Adipocyte (in vitro differentiated cells): ENCODE data around the gene BRD2.
A peak's percentile ranks its signal among the peaks of the same experiment; 100 is the strongest.

Source experiments
- DNase-seq: peaks from one replicate; pipeline ENCODE4 v3.0.0-alpha.2; 2015; ENCODE audit warnings: low read depth
- H3K27me3 ChIP-seq: replicated peaks from 2 replicates; pipeline ENCODE4 v1.7.0; 2013; ENCODE audit warnings: mild to moderate bottlenecking, low read length, moderate library complexity; ENCODE audit not compliant: control insufficient read depth, insufficient read depth
- H3K36me3 ChIP-seq: 2 replicates; pipeline ENCODE4 v1.7.0; 2013; ENCODE audit warnings: low read length, mild to moderate bottlenecking, moderate library complexity; ENCODE audit not compliant: control insufficient read depth, insufficient read depth, severe bottlenecking
- H3K4me1 ChIP-seq: 2 replicates; pipeline ENCODE4 v1.7.0; 2013; ENCODE audit warnings: mild to moderate bottlenecking, low read length, moderate library complexity; ENCODE audit not compliant: control insufficient read depth, insufficient read depth
- H3K4me3 ChIP-seq: 2 replicates; pipeline ENCODE4 v1.7.0; 2013; ENCODE audit warnings: mild to moderate bottlenecking, low read length, moderate library complexity
- H3K9ac ChIP-seq: 2 replicates; pipeline ENCODE4 v1.7.0; 2013; ENCODE audit warnings: mild to moderate bottlenecking, low read length, moderate library complexity
- H3K9me3 ChIP-seq: 2 replicates; pipeline ENCODE4 v1.7.0; 2013; ENCODE audit warnings: mild to moderate bottlenecking, low read length, moderate library complexity; ENCODE audit not compliant: control insufficient read depth

Gene BRD2

DNA sequence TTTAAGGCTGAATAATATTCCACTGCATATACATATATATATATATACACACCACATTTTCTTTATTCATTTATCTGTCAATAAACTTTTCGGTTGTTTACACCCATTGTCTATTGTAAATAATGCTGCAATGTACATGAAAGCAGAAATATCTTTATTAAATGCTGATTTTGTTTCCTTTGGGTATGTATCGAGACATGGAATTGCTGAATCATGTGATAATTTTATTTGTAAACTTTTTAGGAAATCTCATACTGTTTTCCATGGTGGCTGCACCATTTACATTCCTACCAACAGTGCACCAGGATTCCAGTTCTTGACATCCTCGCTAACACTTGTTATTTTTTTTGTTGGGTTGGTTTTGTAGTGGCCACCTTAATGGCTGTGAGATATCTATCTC lies 55.1 kb downstream of the BRD2 start:
- H3K27me3 ChIP-seq, result no peaks in the 10 kb centered on the region
- no peaks in the 10 kb centered on the region for H3K9me3 ChIP-seq
- H3K4me1 ChIP-seq, result peaks cover 8% of the 10 kb centered on the region
- no peak overlapping the region for H3K4me3 ChIP-seq
- DNase-seq, result no peak
- no peaks in the 10 kb centered on the region for H3K36me3 ChIP-seq
- H3K9ac ChIP-seq, result no peak overlapping the region

DNA sequence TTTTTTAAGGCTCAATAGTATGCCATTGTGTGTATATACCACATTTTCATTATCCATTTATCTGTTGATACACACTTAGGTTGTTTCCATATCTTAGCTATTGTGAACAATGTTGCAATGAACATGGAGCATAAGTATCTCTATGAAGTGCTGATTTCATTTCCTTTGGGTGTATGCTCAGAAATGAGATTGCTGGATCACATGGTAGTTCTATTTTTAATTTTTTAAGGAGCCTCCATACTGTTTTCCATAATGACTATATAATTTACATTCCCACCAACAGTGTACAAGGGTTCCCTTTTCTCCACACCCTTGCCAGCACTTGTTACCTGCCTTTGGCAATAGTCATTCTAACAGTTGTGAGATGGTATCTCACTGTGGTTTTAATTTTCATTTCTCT lies 56.1 kb downstream of the BRD2 start:
- H3K27me3 ChIP-seq, result no peaks in the 10 kb centered on the region
- H3K9me3 ChIP-seq, result no peaks in the 10 kb centered on the region
- no peaks in the 10 kb centered on the region for H3K36me3 ChIP-seq
- no peak overlapping the region for H3K9ac ChIP-seq
- DNase-seq, result no peak
- peaks cover under 1% of the 10 kb centered on the region for H3K4me1 ChIP-seq
- no peak overlapping the region for H3K4me3 ChIP-seq

DNA sequence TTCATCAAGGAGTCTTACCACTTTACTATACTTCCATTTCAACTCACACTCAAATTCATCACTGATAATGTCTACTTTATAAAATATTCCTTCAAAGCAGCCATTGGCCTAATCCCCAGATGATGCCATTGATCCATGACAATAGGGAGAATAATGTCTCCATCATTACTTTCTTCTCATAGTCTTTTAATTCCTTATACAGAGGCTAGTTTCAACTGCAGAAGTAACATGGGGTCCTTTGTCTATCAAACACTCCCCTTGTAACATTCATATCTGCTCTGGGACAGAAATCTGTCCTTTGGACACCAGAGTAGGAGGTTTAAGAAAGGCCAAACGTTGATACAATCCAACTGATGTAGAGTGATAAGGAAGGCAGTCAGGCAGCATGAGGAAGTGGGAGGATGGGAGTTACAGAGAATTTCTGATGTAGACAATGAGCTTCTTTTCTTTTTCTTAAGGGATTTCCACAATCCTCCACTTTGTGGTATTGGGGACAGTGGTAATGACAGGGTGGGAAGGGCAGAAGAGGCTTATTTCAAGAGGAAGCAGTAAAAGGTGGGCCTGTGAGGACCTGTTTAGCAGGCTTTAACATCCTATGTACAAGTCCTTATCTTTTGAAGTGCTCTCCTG lies 59.9 kb downstream of the BRD2 start:
- DNase-seq, result no peak
- H3K4me3 ChIP-seq, result no peak overlapping the region
- no peaks in the 10 kb centered on the region for H3K4me1 ChIP-seq
- H3K9ac ChIP-seq, result no peak overlapping the region
- H3K27me3 ChIP-seq, result no peaks in the 10 kb centered on the region
- H3K36me3 ChIP-seq, result no peaks in the 10 kb centered on the region
- H3K9me3 ChIP-seq, result no peaks in the 10 kb centered on the region

DNA sequence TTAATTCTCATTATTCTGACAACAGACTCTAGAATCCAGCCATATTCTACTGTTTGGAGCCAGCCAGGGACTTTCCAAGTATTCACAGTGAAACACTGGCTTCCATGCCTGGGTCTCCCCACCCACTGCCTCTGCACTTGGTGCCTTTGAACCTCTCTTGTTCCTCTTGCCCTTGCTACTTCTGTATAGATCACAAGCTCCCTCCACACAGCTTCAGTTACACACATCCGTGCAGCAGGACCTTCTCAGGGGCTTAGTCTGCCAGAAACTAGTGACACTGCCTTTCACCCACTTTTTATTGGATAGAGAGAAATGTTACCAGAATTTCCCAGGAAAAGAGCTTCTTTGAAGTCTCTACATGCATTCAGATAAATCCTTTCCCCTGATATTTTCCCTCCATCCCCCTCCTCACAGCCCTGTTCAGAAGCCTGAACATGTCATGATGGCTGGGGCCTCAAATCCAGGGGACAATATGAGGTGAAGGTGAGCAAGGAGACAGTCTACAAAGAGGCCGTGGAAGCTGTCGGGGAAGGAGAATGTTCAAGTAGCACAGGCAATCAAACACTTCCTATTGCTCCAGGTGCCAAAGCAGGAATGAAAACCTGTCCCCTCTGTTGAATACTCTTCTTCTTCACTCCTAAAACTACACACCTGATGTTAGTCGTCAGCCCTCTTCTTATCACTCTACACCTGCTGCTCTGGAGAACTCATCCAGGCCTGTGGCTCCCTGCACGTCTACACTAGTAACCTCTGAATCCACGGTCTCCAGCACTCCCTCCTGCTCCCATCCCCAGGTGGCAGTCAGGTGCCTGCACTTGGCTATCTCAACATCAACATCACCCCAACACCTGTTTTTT lies 61.2 kb downstream of the BRD2 start:
- peaks cover under 1% of the 10 kb centered on the region for H3K9me3 ChIP-seq
- DNase-seq, result peak; percentile 7
- H3K4me3 ChIP-seq, result no peak overlapping the region
- H3K27me3 ChIP-seq, result no peaks in the 10 kb centered on the region
- H3K9ac ChIP-seq, result no peak overlapping the region
- no peaks in the 10 kb centered on the region for H3K36me3 ChIP-seq
- H3K4me1 ChIP-seq, result no peaks in the 10 kb centered on the region

DNA sequence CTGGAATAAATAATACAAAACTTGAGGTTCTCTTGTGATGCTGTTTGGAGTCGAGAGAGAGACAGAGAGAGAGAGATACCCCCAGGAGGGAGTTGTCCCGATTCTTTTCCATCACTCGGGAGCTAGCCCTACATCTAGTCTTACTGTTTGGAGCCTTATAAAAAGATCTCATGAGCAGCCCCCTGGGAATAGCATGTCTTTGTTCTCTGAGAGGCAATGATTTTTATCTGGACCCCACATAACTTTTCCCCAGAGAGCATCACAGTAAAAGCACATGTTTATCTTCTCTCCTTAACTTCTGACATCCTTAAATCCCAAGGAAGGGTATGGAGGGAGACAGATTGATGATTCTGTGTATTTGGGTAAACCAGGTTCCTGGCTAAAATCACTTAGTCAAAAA lies 61.9 kb downstream of the BRD2 start:
- DNase-seq, result no peak
- H3K9me3 ChIP-seq, result peaks cover 7% of the 10 kb centered on the region
- H3K27me3 ChIP-seq, result no peaks in the 10 kb centered on the region
- H3K4me3 ChIP-seq, result no peak overlapping the region
- H3K36me3 ChIP-seq, result no peaks in the 10 kb centered on the region
- no peaks in the 10 kb centered on the region for H3K4me1 ChIP-seq
- no peak overlapping the region for H3K9ac ChIP-seq
